IPS-15b (cell line): ENCODE measurements around the gene FOXO6.

ENCODE experiments used
- H3K27me3 ChIP-seq: one replicate; pipeline ENCODE4 v1.6.1; 2013; ENCODE audit warnings: low read length; ENCODE audit not compliant: control insufficient read depth, insufficient read depth
- H3K36me3 ChIP-seq: one replicate; pipeline ENCODE4 v1.6.1; 2013; ENCODE audit warnings: low read length; ENCODE audit not compliant: control insufficient read depth, insufficient read depth
- H3K4me1 ChIP-seq: one replicate; pipeline ENCODE4 v1.6.1; 2013; ENCODE audit warnings: mild to moderate bottlenecking, low read length; ENCODE audit not compliant: control insufficient read depth, insufficient read depth
- H3K4me3 ChIP-seq: one replicate; pipeline ENCODE4 v1.5.1; 2013; ENCODE audit warnings: low read depth, low read length
- H3K9ac ChIP-seq: one replicate; pipeline ENCODE4 v1.6.1; 2013; ENCODE audit warnings: low read depth, mild to moderate bottlenecking, low read length
- H3K9me3 ChIP-seq: one replicate; pipeline ENCODE4 v1.6.1; 2013; ENCODE audit warnings: mild to moderate bottlenecking, low read length; ENCODE audit not compliant: control insufficient read depth, insufficient read depth

FOXO6 gene

GRCh38 chr1:41428738-41429640 lies 67.8 kb downstream of the FOXO6 start:
- Histone ChIP-seq H3K36me3 (no peaks in the 10 kb centered on the region), H3K4me3 (no peak overlapping the region), H3K4me1 (peaks cover 2% of the 10 kb centered on the region), H3K27me3 (no peaks in the 10 kb centered on the region), H3K9me3 (no peaks in the 10 kb centered on the region), H3K9ac (no peak overlapping the region)

GRCh38 chr1:41429641-41430035 lies 68.4 kb downstream of the FOXO6 start:
- no peak overlapping the region for H3K9ac ChIP-seq

GRCh38 chr1:41430069-41430468 lies 68.8 kb downstream of the FOXO6 start:
- no peaks in the 10 kb centered on the region for H3K9me3 ChIP-seq

More at GRCh38 chr1:41429641-41430035, 68.4 kb downstream of the FOXO6 start:
- Histone ChIP-seq H3K36me3 (no peaks in the 10 kb centered on the region), H3K27me3 (no peaks in the 10 kb centered on the region), H3K9me3 (no peaks in the 10 kb centered on the region), H3K4me3 (no peak overlapping the region), H3K4me1 (peaks cover 2% of the 10 kb centered on the region)

DNA sequence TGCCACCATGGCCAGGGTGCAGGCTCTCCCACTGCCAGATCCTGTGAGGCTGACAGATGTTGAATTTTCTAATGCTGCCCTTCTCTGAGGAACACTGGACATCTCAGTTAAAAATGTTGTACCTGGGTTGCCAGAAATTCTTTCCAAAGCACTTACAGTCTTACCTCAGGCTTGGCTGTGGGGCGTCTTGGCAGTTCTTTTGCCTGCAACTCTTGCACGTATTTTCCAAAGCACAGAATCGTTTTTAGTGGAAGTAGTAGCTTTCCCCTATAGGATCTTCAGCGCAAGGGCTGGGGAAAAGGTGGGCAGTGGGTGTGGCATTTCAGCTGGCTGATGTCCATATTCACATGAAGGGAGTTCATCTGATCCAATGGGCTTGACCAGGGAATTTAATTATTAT lies 69.3 kb downstream of the FOXO6 start:
- Histone ChIP-seq H3K27me3 (no peaks in the 10 kb centered on the region), H3K4me3 (no peak overlapping the region), H3K36me3 (no peaks in the 10 kb centered on the region), H3K9me3 (no peaks in the 10 kb centered on the region), H3K9ac (no peak overlapping the region), H3K4me1 (peaks cover 2% of the 10 kb centered on the region)

More at GRCh38 chr1:41430069-41430468, 68.8 kb downstream of the FOXO6 start:
- Histone ChIP-seq H3K27me3 (no peaks in the 10 kb centered on the region), H3K4me1 (peaks cover 2% of the 10 kb centered on the region), H3K36me3 (no peaks in the 10 kb centered on the region), H3K4me3 (no peak overlapping the region), H3K9ac (no peak overlapping the region)

- no peaks in the 10 kb centered on the region for H3K36me3 ChIP-seq
- no peak overlapping the region for H3K9ac ChIP-seq
- H3K27me3 ChIP-seq, result no peaks in the 10 kb centered on the region
- H3K4me1 ChIP-seq, result peaks cover 8% of the 10 kb centered on the region
- no peaks in the 10 kb centered on the region for H3K9me3 ChIP-seq
- no peak overlapping the region for H3K4me3 ChIP-seq
Observed at GRCh38 chr1:41431490-41432350, 70.5 kb downstream of the FOXO6 start.
